Measurements from ENCODE around the gene TMEM135. TPM values are rescaled to one million over a fixed set of nuclear protein-coding genes. Genes with fewer than 3 reads are reported as not detected.

The TMEM135 gene
- total RNA-seq, 1 donor from 2014 or later, result 46.4 TPM

GRCh38 chr11:87331273-87331672 lies 293.5 kb downstream of the TMEM135 start:
- no peaks in the 10 kb centered on the region for H3K27me3 ChIP-seq
- no peak overlapping the region for H2AFZ ChIP-seq (replicated peaks)
- H3K9me3 ChIP-seq (ENCODE audit: low read depth), result no peaks in the 10 kb centered on the region
- no peaks in the 10 kb centered on the region for H3K79me2 ChIP-seq (ENCODE audit: low read depth)
- H3K9me3 Mint-ChIP-seq, result peaks cover 3% of the 10 kb centered on the region
- H3K4me1 Mint-ChIP-seq, result no peaks in the 10 kb centered on the region
- H3K36me3 Mint-ChIP-seq, result peaks cover 4% of the 10 kb centered on the region
- H3K4me2 ChIP-seq, result no peak overlapping the region
- H3K4me3 Mint-ChIP-seq, result no peak overlapping the region
- H3K27me3 Mint-ChIP-seq (ENCODE audit: insufficient read depth, low read depth), result peaks cover 2% of the 10 kb centered on the region
- H3K9ac ChIP-seq, result no peak overlapping the region
- H3K4me1 ChIP-seq, result no peaks in the 10 kb centered on the region
- H3K4me3 ChIP-seq, result no peak overlapping the region
- no peak for DNase-seq (ENCODE audit: low spot score)
- H4K20me1 ChIP-seq (ENCODE audit: low read depth), result no peaks in the 10 kb centered on the region
- no peak overlapping the region for H3K27ac ChIP-seq
- no peak for TF ChIP-seq EZH2 (IDR thresholded peaks at IDR 0.05)
- no peak for TF ChIP-seq CTCF (IDR thresholded peaks at IDR 0.05)
- H3K36me3 ChIP-seq, result no peaks in the 10 kb centered on the region
- no peak overlapping the region for H3K27ac Mint-ChIP-seq
- no peaks in the 10 kb centered on the region for H3F3A ChIP-seq (ENCODE audit: low read depth)

- Histone ChIP-seq H3K9ac (no peak overlapping the region), H3K27me3 (no peaks in the 10 kb centered on the region), H3K4me1 (no peaks in the 10 kb centered on the region), H3K4me2 (no peak overlapping the region), H4K20me1 (ENCODE audit: low read depth) (no peaks in the 10 kb centered on the region), H3K79me2 (ENCODE audit: low read depth) (no peaks in the 10 kb centered on the region), H3F3A (ENCODE audit: low read depth) (no peaks in the 10 kb centered on the region), H3K9me3 (ENCODE audit: low read depth) (peaks cover 9% of the 10 kb centered on the region), H2AFZ (replicated peaks) (no peak overlapping the region), H3K27ac (no peak overlapping the region), H3K4me3 (no peak overlapping the region), H3K36me3 (no peaks in the 10 kb centered on the region)
- no peak overlapping the region for H3K4me3 Mint-ChIP-seq
- H3K27me3 Mint-ChIP-seq (ENCODE audit: insufficient read depth, low read depth), result no peaks in the 10 kb centered on the region
- no peaks in the 10 kb centered on the region for H3K4me1 Mint-ChIP-seq
- H3K27ac Mint-ChIP-seq, result no peak overlapping the region
- H3K9me3 Mint-ChIP-seq, result peaks cover 17% of the 10 kb centered on the region
- TF ChIP-seq EZH2 (IDR thresholded peaks at IDR 0.05), result no peak
- no peak for TF ChIP-seq EZH2phosphoT487 (IDR thresholded peaks at IDR 0.05)
- TF ChIP-seq CTCF (IDR thresholded peaks at IDR 0.05), result no peak
- DNase-seq (ENCODE audit: low spot score), result no peak
- H3K36me3 Mint-ChIP-seq, result peaks cover 2% of the 10 kb centered on the region
Measured at GRCh38 chr11:87338046-87338639, 300.4 kb downstream of the TMEM135 start.

- Histone ChIP-seq H3K27me3 (no peaks in the 10 kb centered on the region), H3K9ac (no peak overlapping the region), H3K36me3 (no peaks in the 10 kb centered on the region), H3K4me1 (no peaks in the 10 kb centered on the region), H4K20me1 (ENCODE audit: low read depth) (no peaks in the 10 kb centered on the region), H2AFZ (replicated peaks) (no peak overlapping the region), H3K27ac (no peak overlapping the region), H3K4me3 (no peak overlapping the region), H3K9me3 (ENCODE audit: low read depth) (peaks cover 9% of the 10 kb centered on the region), H3K4me2 (no peak overlapping the region), H3K79me2 (ENCODE audit: low read depth) (no peaks in the 10 kb centered on the region), H3F3A (ENCODE audit: low read depth) (no peaks in the 10 kb centered on the region)
- no peaks in the 10 kb centered on the region for H3K4me1 Mint-ChIP-seq
- H3K36me3 Mint-ChIP-seq, result no peaks in the 10 kb centered on the region
- TF ChIP-seq EZH2phosphoT487 (IDR thresholded peaks at IDR 0.05), result no peak
- TF ChIP-seq EZH2 (IDR thresholded peaks at IDR 0.05), result no peak
- TF ChIP-seq CTCF (IDR thresholded peaks at IDR 0.05), result no peak
- no peak overlapping the region for H3K4me3 Mint-ChIP-seq
- H3K27me3 Mint-ChIP-seq (ENCODE audit: insufficient read depth, low read depth), result no peaks in the 10 kb centered on the region
- H3K27ac Mint-ChIP-seq, result no peak overlapping the region
- peaks cover 16% of the 10 kb centered on the region for H3K9me3 Mint-ChIP-seq
- no peak for DNase-seq (ENCODE audit: low spot score)
Measured at GRCh38 chr11:87339416-87339815, 301.7 kb downstream of the TMEM135 start.

All from neural progenitor cell (in vitro differentiated cells).